HepG2 (cell line): ENCODE measurements around the gene LGI2. TPM values are rescaled to one million over a fixed set of nuclear protein-coding genes. Genes with fewer than 3 reads are reported as not detected.
A peak's percentile ranks its signal among the peaks of the same experiment; 100 is the strongest.

Source experiments
- ATAC-seq: fragments of 200-7000 bp; cut with Tn5 transposase; 3 replicates; pipeline ENCODE4 v1.9.1; 2020; ENCODE audit warnings: mild to moderate bottlenecking, moderate library complexity
- Bru-seq: library from RNA; stranded (reverse); fragments of 400-500 nt; gene quantifications from one replicate; lab custom pipeline; 2021; lab: Mats Ljungman, UMichigan
- BruChase-seq, 2 experiments: library from RNA; stranded (reverse); fragments of 400-500 nt; gene quantifications; one replicate each; lab custom pipeline; 2021; lab: Mats Ljungman, UMichigan
- BruUV-seq: library from RNA; stranded (reverse); fragments of 400-500 nt; replicated peaks from 2 replicates; lab custom pipeline; 2021; lab: Mats Ljungman, UMichigan
- CTCF ChIA-PET: fragments of 300-600 bp; formaldehyde crosslinking; extraction: SDS; loops from one replicate; lab custom pipeline; 2021; ENCODE audit warnings: low total read pairs, inconsistent platforms, low intra/inter-chr PET ratio; lab: Yijun Ruan, JAX
- POLR2A ChIA-PET: fragments of 350-600 bp; sonication (Branson Sonifier 250); formaldehyde crosslinking; loops from one replicate; lab custom pipeline; 2020; ENCODE audit warnings: antibody characterized with exemption, inconsistent platforms; lab: Yijun Ruan, JAX
- DNase-seq: peaks from one replicate; pipeline ENCODE4 v3.0.0-alpha.2; 2015; ENCODE audit warnings: low spot score
- FAIRE-seq: peaks from 3 replicates; lab custom pipeline; 2011; peaks lifted over from hg19 to GRCh38; lab: Jason Lieb, UNC
- H2AFZ ChIP-seq: one replicate; pipeline ENCODE4 v1.6.1; 2011; ENCODE audit warnings: low read length, inconsistent platforms
- H3K27ac ChIP-seq: fragments of 300-600 bp; 3 replicates; pipeline ENCODE4 v1.8.0; 2011; ENCODE audit warnings: mixed run types, mild to moderate bottlenecking, mixed read lengths, low read length, inconsistent platforms; ENCODE audit not compliant: insufficient read depth; ENCODE audit errors: extremely low read length
- H3K27me3 ChIP-seq, 2 experiments: fragments of 200-600 bp in 1 of 2; 2 replicates in 1 of 2; 3 replicates in 1 of 2; pipeline versions ENCODE4 v1.6.0 to v1.8.0; 2011; ENCODE audit warnings: low read length in 2 of 2, mild to moderate bottlenecking in 2 of 2, moderate library complexity in 2 of 2, inconsistent platforms in 1 of 2; ENCODE audit not compliant: insufficient read depth in 2 of 2, control insufficient read depth in 1 of 2
- H3K36me3 ChIP-seq, 2 experiments: fragments of 200-600 bp in 1 of 2; replicated peaks in 1 of 2; 2 replicates in 1 of 2; 3 replicates in 1 of 2; pipeline versions ENCODE4 v1.5.1 to v1.8.0; 2011; ENCODE audit warnings: low read length in 2 of 2, inconsistent platforms in 1 of 2; ENCODE audit not compliant: insufficient read depth in 2 of 2, control insufficient read depth in 1 of 2
- H3K4me1 ChIP-seq: 2 replicates; pipeline ENCODE4 v1.5.1; 2012; ENCODE audit warnings: low read length, inconsistent platforms; ENCODE audit not compliant: insufficient read depth
- H3K4me2 ChIP-seq: 2 replicates; pipeline ENCODE4 v1.6.0; 2011; ENCODE audit warnings: low read depth, low read length, inconsistent platforms
- H3K4me3 ChIP-seq, 3 experiments: fragments of 200-600 bp in 1 of 3; sonication (generic), shearing (Covaris generic) in 1 of 3; replicated peaks in 1 of 3; 2 replicates each; pipeline ENCODE4 v1.5.1; 2011 to 2016; ENCODE audit warnings: low read length in 3 of 3, inconsistent platforms in 2 of 3, low read depth in 2 of 3, mild to moderate bottlenecking in 2 of 3, control low read depth in 1 of 3, mixed read lengths in 1 of 3; ENCODE audit not compliant: insufficient read depth in 1 of 3
- H3K79me2 ChIP-seq: one replicate; pipeline ENCODE4 v1.6.1; 2011; ENCODE audit warnings: low read length, inconsistent platforms; ENCODE audit not compliant: insufficient read depth
- H3K9ac ChIP-seq: 2 replicates; pipeline ENCODE4 v1.6.0; 2011; ENCODE audit warnings: mild to moderate bottlenecking, low read depth, low read length, inconsistent platforms; ENCODE audit not compliant: insufficient read depth
- H3K9me3 ChIP-seq: 2 replicates; pipeline ENCODE4 v1.5.1; 2012; ENCODE audit warnings: mild to moderate bottlenecking, low read length
- H4K20me1 ChIP-seq: 2 replicates; pipeline ENCODE4 v1.6.0; 2011; ENCODE audit warnings: inconsistent platforms, mild to moderate bottlenecking, low read length, moderate library complexity; ENCODE audit not compliant: insufficient read depth
- ATF7 ChIP-seq, 2 experiments: fragments of 450-650 bp in 1 of 2; sonication (generic) in 1 of 2; formaldehyde crosslinking in 1 of 2; IDR thresholded peaks; 2 replicates each; pipeline versions ENCODE4 v1.4.0 to v1.6.1; 2016 to 2020; ENCODE audit warnings: antibody characterized with exemption in 1 of 2, mild to moderate bottlenecking in 1 of 2, missing genetic modification reagents in 1 of 2
- DR1 ChIP-seq: sonication (generic); formaldehyde crosslinking; IDR thresholded peaks from 2 replicates; pipeline ENCODE4 v1.8.0; 2021; ENCODE audit warnings: mild to moderate bottlenecking, missing genetic modification reagents, inconsistent platforms
- MED1 ChIP-seq: sonication (generic); formaldehyde crosslinking; IDR thresholded peaks from 2 replicates; pipeline ENCODE4 v1.4.0; 2020; ENCODE audit warnings: missing genetic modification reagents
- ZMAT5 ChIP-seq: sonication (generic); formaldehyde crosslinking; IDR thresholded peaks from 2 replicates; pipeline ENCODE4 v1.5.0; 2020; ENCODE audit warnings: mild to moderate bottlenecking, low read depth, missing genetic modification reagents, borderline replicate concordance
- ZNF33B ChIP-seq: sonication (generic); formaldehyde crosslinking; IDR thresholded peaks from 2 replicates; pipeline ENCODE4 v1.5.1; 2020; ENCODE audit warnings: mild to moderate bottlenecking, missing genetic modification reagents
- ZNF407 ChIP-seq: sonication (generic); formaldehyde crosslinking; IDR thresholded peaks from one replicate; pipeline ENCODE4 v1.5.1; 2020; ENCODE audit warnings: mild to moderate bottlenecking, missing genetic modification reagents; ENCODE audit errors: not compliant biosample characterization
- ZNF430 ChIP-seq: sonication (generic); formaldehyde crosslinking; IDR thresholded peaks from 2 replicates; pipeline ENCODE4 v1.9.0; 2021; ENCODE audit warnings: mild to moderate bottlenecking, missing genetic modification reagents
- ZSCAN25 ChIP-seq: sonication (generic); formaldehyde crosslinking; IDR thresholded peaks from 2 replicates; pipeline ENCODE4 v1.8.0; 2022; ENCODE audit warnings: mild to moderate bottlenecking, missing genetic modification reagents
- WGBS: methylation state at CpG from one replicate; pipeline ENCODE4 v1.1.6; 2017; ENCODE audit warnings: low lambda C conversion rate; 5-methylcytosine and 5-hydroxymethylcytosine counted together
- in situ Hi-C: cut with HindIII; loops from 2 replicates; pipeline ENCODE4 v1.10.0; 2017; ENCODE audit warnings: low pct_unique_long_range_greater_than_20kb; ENCODE audit not compliant: extremely low pct_ligation_motif_present
- intact Hi-C: fragments of 100-400 bp; cut with micrococcal nuclease; formaldehyde crosslinking; loops from one replicate; pipeline ENCODE4 v1.10.0; 2022; ENCODE audit not compliant: unreplicated experiment
- long read RNA-seq, 2 experiments: library from RNA in 1 of 2; library from polyadenylated mRNA in 1 of 2; stranded (forward) in 1 of 2; unstranded in 1 of 2; transcript quantifications; one replicate each; pipeline ENCODE4 v2.0.0, GENCODE V29; 2019 to 2022
- polyA minus RNA-seq, 3 experiments: library from RNA; depleted of rRNA, polyadenylated mRNA; stranded (reverse); fragments of >200 nt; gene quantifications; 2 replicates each; pipeline ENCODE4 v1.2.3, GENCODE V29; 2011; ENCODE audit warnings: low replicate concordance in 1 of 3
- polyA plus RNA-seq, 8 experiments: library from polyadenylated mRNA; depleted of rRNA in 3 of 8; stranded (reverse) in 7 of 8; unstranded in 1 of 8; fragments of >200 nt; fragmentation: Illumina TruSeq in 4 of 8; extraction: Trizol in 4 of 8; gene quantifications; 2 replicates each; pipeline versions ENCODE4 v1.2.1 to v1.2.3, GENCODE V29; 2011 to 2016; ENCODE audit warnings: low read depth in 4 of 8, missing spikeins in 1 of 8, mixed read lengths in 1 of 8; ENCODE audit not compliant: insufficient read depth in 1 of 8
- total RNA-seq, 5 experiments: library from RNA; depleted of rRNA; stranded (reverse); fragments of >200 nt; fragmentation: Illumina TruSeq; extraction: Trizol; gene quantifications; 2 replicates each; pipeline ENCODE4 v1.2.3, GENCODE V29; 2016; ENCODE audit warnings: low read depth in 1 of 5

LGI2 gene
- not detected in 2 replicates for total RNA-seq (2016; rRNA removed; fragmentation: Illumina TruSeq; extraction: Trizol)
- not detected in 2 replicates for total RNA-seq (2016; cell fraction: cytosol; rRNA removed; fragmentation: Illumina TruSeq; extraction: Trizol; ENCODE audit: low read depth)
- not detected in 2 replicates for total RNA-seq (2016; cell fraction: insoluble cytoplasmic fraction; rRNA removed; fragmentation: Illumina TruSeq; extraction: Trizol)
- total RNA-seq (2016; cell fraction: membrane; rRNA removed; fragmentation: Illumina TruSeq; extraction: Trizol): not detected in 2 replicates
- total RNA-seq (2016; cell fraction: nucleus; rRNA removed; fragmentation: Illumina TruSeq; extraction: Trizol): not detected in 2 replicates
- not detected in 2 replicates for polyA plus RNA-seq (2011; rRNA removed)
- not detected in 2 replicates for polyA plus RNA-seq (2011; cell fraction: cytosol; rRNA removed)
- not detected in 2 replicates for polyA plus RNA-seq (2011; cell fraction: nucleus; rRNA removed)
- polyA plus RNA-seq (2012): not detected in 2 replicates
- not detected in 2 replicates for polyA plus RNA-seq (2016; cell fraction: cytosol; fragmentation: Illumina TruSeq; extraction: Trizol; ENCODE audit: low read depth)
- polyA plus RNA-seq (2016; cell fraction: insoluble cytoplasmic fraction; fragmentation: Illumina TruSeq; extraction: Trizol; ENCODE audit: low read depth): not detected in 2 replicates
- polyA plus RNA-seq (2016; cell fraction: membrane; fragmentation: Illumina TruSeq; extraction: Trizol; ENCODE audit: low read depth): not detected in 2 replicates
- not detected in 2 replicates for polyA plus RNA-seq (2016; cell fraction: nucleus; fragmentation: Illumina TruSeq; extraction: Trizol; ENCODE audit: insufficient read depth, low read depth)
- polyA minus RNA-seq (2011; rRNA and poly(A)+ RNA removed; ENCODE audit: low replicate concordance): not detected in 2 replicates
- polyA minus RNA-seq (2011; cell fraction: cytosol; rRNA and poly(A)+ RNA removed): not detected in 2 replicates
- not detected in 2 replicates for polyA minus RNA-seq (2011; cell fraction: nucleus; rRNA and poly(A)+ RNA removed)
- not detected for Bru-seq, nascent RNA
- BruChase-seq, experiment 1, labeled RNA remaining after a 6-hour chase: percentile 7 among the genes with signal in this experiment
- percentile 3 among the genes with signal in this experiment for BruChase-seq, experiment 2, labeled RNA remaining after a 2-hour chase
- long read RNA-seq, experiment 1: 0 reads
- long read RNA-seq, experiment 2: 0 reads

- Histone ChIP-seq H3K27ac (no peak within 1 kb of the TSS), H3K4me1 (0 out of 2 replicates have a peak, but pooled peaks cover 5% of the 10 kb centered on the region)
- peak; percentile 60 for ATAC-seq
- POLR2A ChIA-PET: no interaction called here
- DNase-seq: no peak
- intact Hi-C loops: no loop called here
- TF ChIP-seq ZNF33B (CRISPR knock-in tag): no peak
- no peak for TF ChIP-seq ZNF407 (CRISPR knock-in tag)
- no peak for TF ChIP-seq ATF7 (IDR thresholded peaks at IDR 0.05)
- TF ChIP-seq ATF7 (CRISPR knock-in tag; IDR thresholded peaks at IDR 0.05): no peak
- TF ChIP-seq DR1: no peak
- no peak for TF ChIP-seq ZMAT5 (CRISPR knock-in tag)
- TF ChIP-seq ZNF430 (CRISPR knock-in tag): no peak
- TF ChIP-seq MED1 (CRISPR knock-in tag): no peak
- TF ChIP-seq ZSCAN25 (CRISPR knock-in tag): no peak
- TF ChIP-seq, all 625 proteins: peak for 0
- no TSS peak for BruUV-seq
- no peaks in the 10 kb centered on the region for H3K36me3 ChIP-seq
- in situ Hi-C loops: no loop called here
- no peaks in the 10 kb centered on the region for H3K9me3 ChIP-seq
- no peak within 1 kb of the TSS for H3K9ac ChIP-seq
- H3K27me3 ChIP-seq: peaks cover 9 to 58% of the 10 kb centered on the region in 2 experiments
- H4K20me1 ChIP-seq: 0 out of 2 replicates have a peak, but pooled peaks cover 6% of the 10 kb centered on the region
- peak within 1 kb of the TSS; percentile 36 to 48 (median 45); a peak in 4 of 6 replicates for H3K4me3 ChIP-seq
- H3K79me2 ChIP-seq: no peaks in the 10 kb centered on the region
- CTCF ChIA-PET: no interaction called here
- peak within 1 kb of the TSS; percentile 60 for H3K4me2 ChIP-seq
- 3% methylated on average over 28 of the region's 92 CpGs for WGBS
- no peak for FAIRE-seq
- no peak within 1 kb of the TSS for H2AFZ ChIP-seq
Measured at GRCh38 chr4:25030277-25031076, at the start of gene LGI2. Gene LGI2, minus strand, starts transcription at chr4:25030946. Its CDS starts 253 bp downstream, at chr4:25030693.
